ENCODE data around the gene GGA1. TPM values are rescaled to one million over a fixed set of nuclear protein-coding genes. Genes with fewer than 3 reads are reported as not detected.

Gene GGA1
- polyA plus RNA-seq, 1 donor: 69.4 TPM

GRCh38 chr22:37629928-37630327 is 21.3 kb downstream of the GGA1 start:
- no peak for DNase-seq

- DNase-seq: no peak
Measured at GRCh38 chr22:37630839-37631435, 22.3 kb downstream of the GGA1 start.

- DNase-seq: no peak
Measured at GRCh38 chr22:37631448-37632173, 23.0 kb downstream of the GGA1 start.

- no peak for DNase-seq
Measured at GRCh38 chr22:37632174-37633088, 23.8 kb downstream of the GGA1 start.

GRCh38 chr22:37633089-37633624 is 24.5 kb downstream of the GGA1 start:
- no peak for DNase-seq

- DNase-seq: peak; percentile 93
Measured at GRCh38 chr22:37633625-37634416, 25.2 kb downstream of the GGA1 start.

- DNase-seq: no peak
Measured at GRCh38 chr22:37634417-37634924, 25.8 kb downstream of the GGA1 start.

GRCh38 chr22:37635157-37635556 is 26.5 kb downstream of the GGA1 start:
- DNase-seq: no peak

GRCh38 chr22:37636186-37636948 is 27.7 kb downstream of the GGA1 start:
- no peak for DNase-seq

- DNase-seq: no peak
Measured at GRCh38 chr22:37636949-37637273, 28.3 kb downstream of the GGA1 start.

- no peak for DNase-seq
Measured at GRCh38 chr22:37638391-37639069, 29.9 kb downstream of the GGA1 start.

GRCh38 chr22:37639070-37639760 is 30.6 kb downstream of the GGA1 start, which contains the start of gene SH3BP1:
Gene SH3BP1, plus strand, starts transcription at chr22:37639669. Its CDS starts 119 bp downstream, at chr22:37639788.
- peak; percentile 73 for DNase-seq

GRCh38 chr22:37639771-37640590 is 31.3 kb downstream of the GGA1 start:
- no peak for DNase-seq

- DNase-seq: no peak
Measured at GRCh38 chr22:37640591-37641560, 32.2 kb downstream of the GGA1 start.

- DNase-seq: no peak
Measured at GRCh38 chr22:37641561-37641949, 32.9 kb downstream of the GGA1 start.

GRCh38 chr22:37643225-37643847 is 34.7 kb downstream of the GGA1 start:
- peak; percentile 76 for DNase-seq

- DNase-seq: no peak
Measured at GRCh38 chr22:37647317-37647716, 38.7 kb downstream of the GGA1 start.

All from left kidney (tissue), 2 donors.